OCI-LY1 (cell line): ENCODE measurements around the gene CNBD2.
"Not testable (repeated sequence)": the region's sequence is repeated elsewhere in the genome, so short reads cannot be mapped to it uniquely, and the experiment has no call there.

Experiments used
- H2AFZ ChIP-seq: fragments of 200-600 bp; sonication (generic), shearing (Covaris generic); 2 replicates; pipeline ENCODE4 v1.6.0; 2014; ENCODE audit warnings: antibody characterized with exemption, mild to moderate bottlenecking, low read length
- H3F3A ChIP-seq: fragments of 200-600 bp; sonication (generic), shearing (Covaris generic); 2 replicates; pipeline ENCODE4 v1.6.0; 2014; ENCODE audit warnings: mild to moderate bottlenecking, antibody characterized with exemption, low read length, moderate library complexity; ENCODE audit not compliant: insufficient read depth
- H3K27ac ChIP-seq: fragments of 200-600 bp; sonication (generic); 2 replicates; pipeline ENCODE4 v1.5.1; 2014; ENCODE audit warnings: low read length, mixed run types, mild to moderate bottlenecking, low read depth; ENCODE audit not compliant: poor library complexity, severe bottlenecking
- H3K27me3 ChIP-seq: fragments of 200-600 bp; sonication (generic); 2 replicates; pipeline ENCODE4 v1.6.0; 2014; ENCODE audit warnings: antibody characterized with exemption, mild to moderate bottlenecking, low read length, moderate library complexity; ENCODE audit not compliant: insufficient read depth
- H3K36me3 ChIP-seq: fragments of 200-600 bp; sonication (generic); 2 replicates; pipeline ENCODE4 v1.6.1; 2014; ENCODE audit warnings: mild to moderate bottlenecking, antibody characterized with exemption, low read length, moderate library complexity, mixed read lengths; ENCODE audit not compliant: insufficient read depth
- H3K4me1 ChIP-seq: fragments of 200-600 bp; sonication (generic); 2 replicates; pipeline ENCODE4 v1.5.1; 2014; ENCODE audit warnings: mild to moderate bottlenecking, low read length, moderate library complexity; ENCODE audit not compliant: insufficient read depth, severe bottlenecking
- H3K4me2 ChIP-seq: fragments of 200-600 bp; sonication (generic), shearing (Covaris generic); 2 replicates; pipeline ENCODE4 v1.6.1; 2014; ENCODE audit warnings: low read length
- H3K4me3 ChIP-seq: fragments of 200-600 bp; sonication (generic); 2 replicates; pipeline ENCODE4 v1.5.1; 2014; ENCODE audit warnings: low read length, low read depth, mild to moderate bottlenecking, mixed read lengths; ENCODE audit not compliant: poor library complexity, severe bottlenecking
- H3K79me2 ChIP-seq: fragments of 200-600 bp; shearing (Covaris generic); 2 replicates; pipeline ENCODE4 v1.6.1; 2016; ENCODE audit warnings: mixed run types, low read length, mixed read lengths; ENCODE audit not compliant: insufficient read depth
- H3K9ac ChIP-seq: fragments of 200-600 bp; sonication (generic), shearing (Covaris generic); 2 replicates; pipeline ENCODE4 v1.6.1; 2014; ENCODE audit warnings: mild to moderate bottlenecking, low read length, mixed read lengths
- H3K9me2 ChIP-seq: fragments of 200-600 bp; sonication (generic), shearing (Covaris generic); 2 replicates; pipeline ENCODE4 v1.6.1; 2014; ENCODE audit warnings: low read depth, mild to moderate bottlenecking, low read length, mixed read lengths
- H3K9me3 ChIP-seq: fragments of 200-600 bp; shearing (Covaris generic); 2 replicates; pipeline ENCODE4 v1.6.1; 2014; ENCODE audit warnings: low read length, mixed read lengths
- H4K20me1 ChIP-seq: fragments of 200-600 bp; sonication (generic), shearing (Covaris generic); 2 replicates; pipeline ENCODE4 v1.6.0; 2016; ENCODE audit warnings: mild to moderate bottlenecking, low read length; ENCODE audit not compliant: insufficient read depth
- CTCF ChIP-seq: fragments of 200-600 bp; sonication (generic), shearing (Covaris generic); IDR thresholded peaks from 2 replicates; pipeline ENCODE4 v1.5.1; 2017; ENCODE audit warnings: mild to moderate bottlenecking, antibody characterized with exemption, low read length, moderate library complexity, mixed read lengths
- EZH2 ChIP-seq: fragments of 200-600 bp; sonication (generic), shearing (Covaris generic); IDR thresholded peaks from 2 replicates; pipeline ENCODE4 v1.8.0; 2017; ENCODE audit warnings: borderline replicate concordance, mixed run types, mild to moderate bottlenecking, antibody characterized with exemption, low read length, moderate library complexity, mixed read lengths

CNBD2 gene

GRCh38 chr20:36018208-36018988 is 50.0 kb downstream of the CNBD2 start:
- H3K27ac ChIP-seq, result no peak overlapping the region
- H3F3A ChIP-seq, result no peaks in the 10 kb centered on the region
- peaks cover 4% of the 10 kb centered on the region; the same call in 1 of the 2 replicates for H3K27me3 ChIP-seq
- TF ChIP-seq EZH2 (no peak), CTCF (no peak)
- no peaks in the 10 kb centered on the region for H3K79me2 ChIP-seq
- H3K9ac ChIP-seq, result no peak overlapping the region
- H3K9me2 ChIP-seq, result no peaks in the 10 kb centered on the region
- H2AFZ ChIP-seq, result no peak overlapping the region
- H3K4me3 ChIP-seq, result no peak overlapping the region
- H3K36me3 ChIP-seq, result no peaks in the 10 kb centered on the region
- H3K4me1 ChIP-seq, result no peaks in the 10 kb centered on the region
- H4K20me1 ChIP-seq, result no peaks in the 10 kb centered on the region
- H3K9me3 ChIP-seq, result no peaks in the 10 kb centered on the region
- no peak overlapping the region for H3K4me2 ChIP-seq

GRCh38 chr20:36026131-36026530 is 57.7 kb downstream of the CNBD2 start:
- not testable (repeated sequence) for H3K4me2 ChIP-seq, H3K27me3 ChIP-seq, H3K4me1 ChIP-seq, H3K27ac ChIP-seq, H3K9me3 ChIP-seq, H4K20me1 ChIP-seq, H3K36me3 ChIP-seq, H3K9me2 ChIP-seq, H3K9ac ChIP-seq, H3K4me3 ChIP-seq, H2AFZ ChIP-seq, H3K79me2 ChIP-seq, H3F3A ChIP-seq

- Histone ChIP-seq H3K4me1 (no peaks in the 10 kb centered on the region), H3K9me2 (no peaks in the 10 kb centered on the region), H3K9ac (no peak overlapping the region), H4K20me1 (no peaks in the 10 kb centered on the region), H3K4me3 (no peak overlapping the region), H3K79me2 (no peaks in the 10 kb centered on the region), H3K4me2 (no peak overlapping the region), H3F3A (no peaks in the 10 kb centered on the region), H3K36me3 (no peaks in the 10 kb centered on the region; the same call in 1 of the 2 replicates), H3K27ac (no peak overlapping the region), H3K9me3 (no peaks in the 10 kb centered on the region), H3K27me3 (no peaks in the 10 kb centered on the region), H2AFZ (no peak overlapping the region)
- TF ChIP-seq EZH2, result no peak
- TF ChIP-seq CTCF, result no peak
Measured at GRCh38 chr20:36028106-36028808, 59.9 kb downstream of the CNBD2 start.
